HCT116 (cell line): ENCODE measurements around the gene MBD3L3. TPM values are rescaled to one million over a fixed set of nuclear protein-coding genes. Genes with fewer than 3 reads are reported as not detected.
"Not testable (repeated sequence)": the region's sequence is repeated elsewhere in the genome, so short reads cannot be mapped to it uniquely, and the experiment has no call there.

Experiments
- ATAC-seq: fragments of 200-7000 bp; cut with Tn5 transposase; 2 replicates; pipeline ENCODE4 v1.9.1; 2020; ENCODE audit warnings: mild to moderate bottlenecking, moderate library complexity
- Bru-seq: library from RNA; stranded (reverse); fragments of 400-500 nt; gene quantifications from one replicate; lab custom pipeline; 2021; lab: Mats Ljungman, UMichigan
- BruChase-seq, 2 experiments: library from RNA; stranded (reverse); fragments of 400-500 nt; gene quantifications; one replicate each; lab custom pipeline; 2021; lab: Mats Ljungman, UMichigan
- BruUV-seq: library from RNA; stranded (reverse); fragments of 400-500 nt; replicated peaks from 2 replicates; lab custom pipeline; 2021; lab: Mats Ljungman, UMichigan
- CTCF ChIA-PET: fragments of 300-600 bp; sonication (Branson Sonifier 250); formaldehyde crosslinking; loops from one replicate; lab custom pipeline; 2021; ENCODE audit warnings: antibody characterized with exemption; lab: Charles Lee
- POLR2A ChIA-PET: fragments of 300-600, 350-600 bp; sonication (Branson Sonifier 250); formaldehyde crosslinking; loops from one replicate; lab custom pipeline; 2021; ENCODE audit warnings: antibody characterized with exemption; lab: Charles Lee
- RAD21 ChIA-PET, 2 experiments: fragments of 300-600 bp; sonication (Branson Sonifier 250); formaldehyde crosslinking; loops; one replicate each; lab custom pipeline; 2023; ENCODE audit warnings: low total read pairs in 2 of 2; ENCODE audit not compliant: uncharacterized antibody in 2 of 2, unreplicated experiment in 2 of 2, low non-redundant PET in 1 of 2; lab: Charles Lee
- DNase-seq: peaks from one replicate; pipeline ENCODE4 v3.0.0-alpha.2; 2010; ENCODE audit warnings: low read depth, low spot score
- H2AFZ ChIP-seq: fragments of 200-600 bp; shearing (Covaris generic), sonication (generic); 2 replicates; pipeline ENCODE4 v1.6.1; 2017; ENCODE audit warnings: low read depth, mixed run types, mixed read lengths, antibody characterized with exemption, low read length; ENCODE audit not compliant: poor library complexity, severe bottlenecking
- H3K27ac ChIP-seq: 2 replicates; pipeline ENCODE4 v1.5.1; 2012; ENCODE audit warnings: low read depth, low read length
- H3K27me3 ChIP-seq: fragments of 200-600 bp; sonication (generic); 2 replicates; pipeline ENCODE4 v1.6.1; 2016; ENCODE audit warnings: mixed run types, low read length, mixed read lengths; ENCODE audit not compliant: insufficient read depth
- H3K36me3 ChIP-seq, 2 experiments: fragments of 200-500 bp in 1 of 2; fragments of 200-600 bp in 1 of 2; sonication (Bioruptor generic) in 1 of 2; sonication (generic) in 1 of 2; 2 replicates each; pipeline versions ENCODE4 v1.5.1 to v1.6.1; 2014 to 2016; ENCODE audit warnings: low read length in 2 of 2, inconsistent platforms in 1 of 2, mixed read lengths in 1 of 2, mixed run types in 1 of 2; ENCODE audit not compliant: insufficient read depth in 2 of 2, control insufficient read depth in 1 of 2
- H3K4me1 ChIP-seq, 2 experiments: fragments of 200-600 bp in 1 of 2; sonication (generic) in 1 of 2; 2 replicates each; pipeline versions ENCODE4 v1.5.1 to v1.6.1; 2012 to 2017; ENCODE audit warnings: low read length in 2 of 2, inconsistent platforms in 1 of 2, mild to moderate bottlenecking in 1 of 2, mixed read lengths in 1 of 2, mixed run types in 1 of 2, moderate library complexity in 1 of 2; ENCODE audit not compliant: insufficient read depth in 2 of 2, control insufficient read depth in 1 of 2
- H3K4me2 ChIP-seq: fragments of 200-600 bp; sonication (generic); 2 replicates; pipeline ENCODE4 v1.6.1; 2017; ENCODE audit warnings: mixed run types, low read length, mixed read lengths
- H3K4me3 ChIP-seq, 2 experiments: fragments of 200-600 bp in 1 of 2; sonication (generic) in 1 of 2; replicated peaks in 1 of 2; 2 replicates each; pipeline ENCODE4 v1.5.1; 2011 to 2016; ENCODE audit warnings: low read length in 2 of 2, control low read depth in 1 of 2, low read depth in 1 of 2, mild to moderate bottlenecking in 1 of 2, mixed read lengths in 1 of 2, mixed run types in 1 of 2
- H3K79me2 ChIP-seq: fragments of 200-600 bp; sonication (generic); 2 replicates; pipeline ENCODE4 v1.6.1; 2017; ENCODE audit warnings: mild to moderate bottlenecking, mixed run types, low read length, moderate library complexity, mixed read lengths; ENCODE audit not compliant: insufficient read depth
- H3K9ac ChIP-seq: fragments of 200-600 bp; sonication (generic); 2 replicates; pipeline ENCODE4 v1.6.1; 2016; ENCODE audit warnings: low read length, mixed read lengths
- H3K9me2 ChIP-seq: fragments of 200-600 bp; sonication (generic), shearing (Covaris generic); 2 replicates; pipeline ENCODE4 v1.6.1; 2017; ENCODE audit warnings: mixed run types, mild to moderate bottlenecking, moderate library complexity; ENCODE audit not compliant: insufficient read depth
- H3K9me3 ChIP-seq, 2 experiments: fragments of 200-500 bp in 1 of 2; fragments of 200-600 bp in 1 of 2; sonication (Bioruptor generic) in 1 of 2; sonication (generic) in 1 of 2; 2 replicates each; pipeline ENCODE4 v1.6.1; 2014 to 2017; ENCODE audit warnings: low read length in 2 of 2, mixed read lengths in 2 of 2, inconsistent platforms in 1 of 2, low read depth in 1 of 2, mild to moderate bottlenecking in 1 of 2, mixed run types in 1 of 2, moderate library complexity in 1 of 2; ENCODE audit not compliant: control insufficient read depth in 1 of 2, insufficient read depth in 1 of 2
- H4K20me1 ChIP-seq: fragments of 200-600 bp; sonication (generic), shearing (Covaris generic); 2 replicates; pipeline ENCODE4 v1.6.1; 2017; ENCODE audit warnings: mixed run types, mild to moderate bottlenecking, moderate library complexity; ENCODE audit not compliant: insufficient read depth
- ATF3 ChIP-seq: IDR thresholded peaks from 2 replicates; pipeline ENCODE4 v1.6.1; 2012
- CBX3 ChIP-seq: IDR thresholded peaks from 2 replicates; pipeline ENCODE4 v1.6.1; 2012; ENCODE audit warnings: low read depth
- EGR1 ChIP-seq: IDR thresholded peaks from 2 replicates; pipeline ENCODE4 v1.6.1; 2012; ENCODE audit warnings: low read depth
- ELF1 ChIP-seq: IDR thresholded peaks from 2 replicates; pipeline ENCODE4 v1.6.1; 2012; ENCODE audit warnings: low read depth, borderline replicate concordance
- EZH2 ChIP-seq: fragments of 200-600 bp; sonication (generic); IDR thresholded peaks from 2 replicates; pipeline ENCODE4 v1.6.1; 2017; ENCODE audit warnings: antibody characterized with exemption, mixed run types
- JUND ChIP-seq: IDR thresholded peaks from 2 replicates; pipeline ENCODE4 v1.6.1; 2012
- MAX ChIP-seq: IDR thresholded peaks from 2 replicates; pipeline ENCODE4 v1.6.1; 2012
- POLR2A ChIP-seq: IDR thresholded peaks from 2 replicates; pipeline ENCODE4 v1.7.0; 2011; ENCODE audit warnings: borderline replicate concordance; ENCODE audit not compliant: insufficient read depth, insufficient read length; ENCODE audit errors: extremely low read depth
- POLR2AphosphoS5 ChIP-seq: IDR thresholded peaks from 2 replicates; pipeline ENCODE4 v1.6.1; 2011; ENCODE audit warnings: mild to moderate bottlenecking, low read depth, low read length, moderate library complexity
- RAD21 ChIP-seq: IDR thresholded peaks from 2 replicates; pipeline ENCODE4 v1.6.1; 2012; ENCODE audit warnings: low read depth, mild to moderate bottlenecking
- REST ChIP-seq: IDR thresholded peaks from 2 replicates; pipeline ENCODE4 v1.6.1; 2012; ENCODE audit warnings: low read depth
- SIN3A ChIP-seq: IDR thresholded peaks from 2 replicates; pipeline ENCODE4 v1.6.1; 2012; ENCODE audit warnings: low read depth
- SP1 ChIP-seq: IDR thresholded peaks from 2 replicates; pipeline ENCODE4 v1.6.1; 2012; ENCODE audit warnings: low read depth
- SRF ChIP-seq: IDR thresholded peaks from 2 replicates; pipeline ENCODE4 v1.6.1; 2012; ENCODE audit warnings: low read depth
- TCF7L2 ChIP-seq: IDR thresholded peaks from 2 replicates; pipeline ENCODE4 v1.7.0; 2011; ENCODE audit warnings: borderline replicate concordance, inconsistent platforms; ENCODE audit not compliant: insufficient read depth, insufficient read length; ENCODE audit errors: extremely low read depth
- ZFX ChIP-seq: fragments of 450-650 bp; IDR thresholded peaks from 2 replicates; pipeline ENCODE4 v1.6.1; 2017
- ZNF274 ChIP-seq: fragments of 200-500 bp; sonication (Bioruptor generic); IDR thresholded peaks from 2 replicates; pipeline ENCODE4 v1.6.1; 2014; ENCODE audit warnings: mild to moderate bottlenecking, low read depth, low read length, inconsistent platforms
- intact Hi-C: fragments of 100-400 bp; cut with micrococcal nuclease; formaldehyde crosslinking; loops from 2 replicates; pipeline ENCODE4 v1.10.0; 2022
- long read RNA-seq: library from polyadenylated mRNA; unstranded; transcript quantifications from one replicate; pipeline ENCODE4 v2.0.0, GENCODE V29; 2021; ENCODE audit not compliant: unreplicated experiment
- polyA plus RNA-seq: library from polyadenylated mRNA; unstranded; fragments of >200 nt; gene quantifications from 2 replicates; pipeline ENCODE4 v1.2.1, GENCODE V29; 2012; ENCODE audit warnings: missing spikeins
- total RNA-seq: library from RNA; stranded (reverse); gene quantifications from one replicate; pipeline ENCODE4 v1.2.1, GENCODE V29; 2021; ENCODE audit not compliant: unreplicated experiment

MBD3L3 gene
- total RNA-seq (not detected), Bru-seq, nascent RNA (not detected), BruChase-seq, experiment 1, labeled RNA remaining after a 6-hour chase (not detected), BruChase-seq, experiment 2, labeled RNA remaining after a 2-hour chase (not detected)
- polyA plus RNA-seq = not detected in 2 replicates
- long read RNA-seq = 0 reads

GRCh38 chr19:7058576-7058975, at the start of gene MBD3L3:
TSS of gene MBD3L3 (minus strand) at chr19:7058676. CDS start at chr19:7058605, 71 bp downstream.
- H3K4me1 ChIP-seq, ATAC-seq, H3K36me3 ChIP-seq, RAD21 ChIA-PET, H3K27ac ChIP-seq, DNase-seq, H3K4me3 ChIP-seq, H3K4me2 ChIP-seq, POLR2A ChIA-PET, H3K27me3 ChIP-seq, H2AFZ ChIP-seq, H4K20me1 ChIP-seq, H3K79me2 ChIP-seq, H3K9me3 ChIP-seq, BruUV-seq, H3K9me2 ChIP-seq, intact Hi-C loops, CTCF ChIA-PET, H3K9ac ChIP-seq: not testable (repeated sequence)

GRCh38 chr19:7106711-7107657, 48.5 kb upstream of the MBD3L3 start:
- H3K9ac ChIP-seq = no peak overlapping the region
- TF ChIP-seq SRF (no peak), ATF3 (no peak), REST (no peak), ZNF274 (no peak), SIN3A (no peak), ZFX (no peak), EGR1 (no peak), SP1 (no peak), EZH2 (no peak), TCF7L2 (no peak), MAX (no peak), RAD21 (no peak), ELF1 (no peak), POLR2A (no peak), POLR2AphosphoS5 (no peak), JUND (no peak), CBX3 (no peak)
- TF ChIP-seq, all 23 proteins: peak for 0
- ATAC-seq = no peak
- Histone ChIP-seq H3K36me3 (no peaks in the 10 kb centered on the region), H3K27ac (no peak overlapping the region), H3K27me3 (no peaks in the 10 kb centered on the region), H3K9me3 (no peaks in the 10 kb centered on the region), H3K9me2 (no peaks in the 10 kb centered on the region), H2AFZ (no peak overlapping the region), H3K4me3 (no peak overlapping the region), H3K4me1 (no peaks in the 10 kb centered on the region), H3K4me2 (no peak overlapping the region), H3K79me2 (no peaks in the 10 kb centered on the region), H4K20me1 (no peaks in the 10 kb centered on the region)
- DNase-seq = no peak
- ChIA-PET CTCF (no interaction called here), POLR2A (no interaction called here), RAD21 (no interaction called here)
- BruUV-seq = no TSS peak
- intact Hi-C loops = no loop called here
